K562 (cell line): ENCODE data around the gene ADGRL3. TPM values are rescaled to one million over a fixed set of nuclear protein-coding genes. Genes with fewer than 3 reads are reported as not detected.

ENCODE experiments used
- ATAC-seq: fragments of 200-7000 bp; cut with Tn5 transposase; 3 replicates; pipeline ENCODE4 v1.9.1; 2020; ENCODE audit warnings: moderate library complexity
- BruUV-seq: library from RNA; stranded (reverse); fragments of 400-500 nt; replicated peaks from 2 replicates; lab custom pipeline; 2021; lab: Mats Ljungman, UMichigan
- CTCF ChIA-PET: fragments of 300-600 bp; formaldehyde crosslinking; extraction: SDS; loops from one replicate; lab custom pipeline; 2021; ENCODE audit warnings: low intra/inter-chr PET ratio; lab: Yijun Ruan, JAX
- POLR2A ChIA-PET: fragments of 300-600, 350-650 bp; sonication (Branson Sonifier 250); formaldehyde crosslinking; extraction: SDS; loops from one replicate; lab custom pipeline; 2021; ENCODE audit warnings: antibody characterized with exemption, inconsistent platforms; lab: Yijun Ruan, JAX
- DNase-seq, 4 experiments: peaks; one replicate each; pipeline versions ENCODE4 v3.0.0 to v3.0.0-alpha.2; 2011 to 2018; ENCODE audit warnings: low spot score in 3 of 4, mixed read lengths in 3 of 4; ENCODE audit errors: extremely low read depth in 1 of 4
- FAIRE-seq: peaks from 2 replicates; lab custom pipeline; 2011; peaks lifted over from hg19 to GRCh38; lab: Jason Lieb, UNC
- H2AFZ ChIP-seq: 2 replicates; pipeline ENCODE4 v1.6.0; 2011; ENCODE audit warnings: low read depth, low read length, control low read depth, inconsistent platforms
- H3K27ac ChIP-seq: fragments of 200-600 bp; 3 replicates; pipeline ENCODE4 v1.8.0; 2011; ENCODE audit warnings: low read depth, mild to moderate bottlenecking, control low read depth, inconsistent platforms, low read length, moderate library complexity, mixed read lengths; ENCODE audit errors: extremely low read depth
- H3K27me3 ChIP-seq, 2 experiments: fragments of 300-600 bp in 1 of 2; 2 replicates in 1 of 2; 3 replicates in 1 of 2; pipeline versions ENCODE4 v1.6.0 to v1.8.0; 2011; ENCODE audit warnings: inconsistent platforms in 2 of 2, low read length in 2 of 2, mild to moderate bottlenecking in 1 of 2, mixed read lengths in 1 of 2, moderate library complexity in 1 of 2; ENCODE audit not compliant: control insufficient read depth in 2 of 2, insufficient read depth in 2 of 2
- H3K36me3 ChIP-seq: fragments of 300-600 bp; 3 replicates; pipeline ENCODE4 v1.8.0; 2011; ENCODE audit warnings: mild to moderate bottlenecking, low read length, inconsistent platforms; ENCODE audit not compliant: control insufficient read depth, insufficient read depth
- H3K4me1 ChIP-seq, 2 experiments: fragments of 200-600 bp in 1 of 2; replicated peaks in 1 of 2; 2 replicates in 1 of 2; 3 replicates in 1 of 2; pipeline versions ENCODE4 v1.5.1 to v1.8.0; 2011; ENCODE audit warnings: inconsistent platforms in 2 of 2, low read length in 2 of 2, mild to moderate bottlenecking in 1 of 2, mixed read lengths in 1 of 2, moderate library complexity in 1 of 2; ENCODE audit not compliant: control insufficient read depth in 2 of 2, insufficient read depth in 2 of 2
- H3K4me2 ChIP-seq: 2 replicates; pipeline ENCODE4 v1.6.1; 2011; ENCODE audit warnings: low read length, control low read depth, inconsistent platforms, mixed read lengths; ENCODE audit not compliant: insufficient read depth
- H3K4me3 ChIP-seq: fragments of 200-600 bp; sonication (generic), shearing (Covaris generic); 2 replicates; pipeline ENCODE4 v1.5.1; 2016; ENCODE audit warnings: control low read depth, inconsistent platforms
- H3K79me2 ChIP-seq: fragments of 200-600 bp; 3 replicates; pipeline ENCODE4 v1.8.0; 2011; ENCODE audit warnings: low read length, inconsistent platforms; ENCODE audit not compliant: control insufficient read depth, insufficient read depth
- H3K9ac ChIP-seq, 2 experiments: 2 replicates each; pipeline versions ENCODE4 v1.6.0 to v1.6.1; 2011; ENCODE audit warnings: low read depth in 2 of 2, low read length in 2 of 2, control low read depth in 1 of 2, inconsistent platforms in 1 of 2, mild to moderate bottlenecking in 1 of 2, mixed read lengths in 1 of 2; ENCODE audit not compliant: insufficient read depth in 1 of 2
- H3K9me1 ChIP-seq: one replicate; pipeline ENCODE4 v1.6.0; 2011; ENCODE audit warnings: inconsistent platforms, mild to moderate bottlenecking, low read length, moderate library complexity; ENCODE audit not compliant: control insufficient read depth, insufficient read depth
- H3K9me3 ChIP-seq: replicated peaks from 2 replicates; pipeline ENCODE4 v1.5.1; 2011; ENCODE audit warnings: low read depth, low read length, inconsistent platforms; ENCODE audit not compliant: control insufficient read depth, insufficient read depth
- H4K20me1 ChIP-seq: replicated peaks from 2 replicates; pipeline ENCODE4 v1.6.1; 2011; ENCODE audit warnings: low read length, inconsistent platforms, mixed read lengths; ENCODE audit not compliant: control insufficient read depth, insufficient read depth
- CREBBP ChIP-seq: IDR thresholded peaks from one replicate; pipeline ENCODE4 v1.6.1; 2012; ENCODE audit warnings: low read depth, mild to moderate bottlenecking, control low read depth, inconsistent platforms, low read length
- ETV1 ChIP-seq: fragments of 450-650 bp; conservative IDR thresholded peaks from 2 replicates; pipeline ENCODE4 v1.6.1; 2016; ENCODE audit warnings: missing genetic modification characterization, control low read depth, low read depth, missing compliant biosample characterization
- FOXP1 ChIP-seq: sonication (generic); formaldehyde crosslinking; IDR thresholded peaks from 2 replicates; pipeline ENCODE4 v1.8.0; 2022; ENCODE audit warnings: mild to moderate bottlenecking, missing genetic modification reagents
- LARP7 ChIP-seq: fragments of 450-650 bp; IDR thresholded peaks from 2 replicates; pipeline ENCODE4 v1.6.1; 2016
- NCOA4 ChIP-seq: fragments of 450-650 bp; IDR thresholded peaks from 2 replicates; pipeline ENCODE4 v1.6.1; 2018; ENCODE audit warnings: mild to moderate bottlenecking; ENCODE audit not compliant: partially characterized antibody
- SFPQ ChIP-seq: fragments of 200-400 bp; formaldehyde crosslinking; IDR thresholded peaks from 2 replicates; pipeline ENCODE4 v1.6.1; 2017; ENCODE audit warnings: mild to moderate bottlenecking, low read depth, low read length, moderate library complexity
- SPI1 ChIP-seq: IDR thresholded peaks from 2 replicates; pipeline ENCODE4 v1.6.1; 2011; ENCODE audit warnings: low read depth, low read length, control low read depth, borderline replicate concordance
- SUPT5H ChIP-seq: fragments of 450-650 bp; IDR thresholded peaks from 2 replicates; pipeline ENCODE4 v1.6.1; 2016
- TAF1 ChIP-seq: IDR thresholded peaks from 2 replicates; pipeline ENCODE4 v1.6.1; 2011; ENCODE audit warnings: mild to moderate bottlenecking, low read length, moderate library complexity; ENCODE audit not compliant: insufficient read depth, control insufficient read depth, severe bottlenecking; ENCODE audit errors: extremely low read depth
- THAP7 ChIP-seq: fragments of 250-450 bp; sonication (Bioruptor Pico); IDR thresholded peaks from 2 replicates; pipeline ENCODE4 v1.5.0; 2021
- TRIM28 ChIP-seq: fragments of 450-650 bp; IDR thresholded peaks from 2 replicates; pipeline ENCODE4 v1.6.1; 2017
- ZBTB49 ChIP-seq: sonication (generic); formaldehyde crosslinking; IDR thresholded peaks from 2 replicates; pipeline ENCODE4 v1.8.0; 2022; ENCODE audit warnings: missing genetic modification reagents, mild to moderate bottlenecking, borderline replicate concordance
- ZNF133 ChIP-seq: fragments of 250-450 bp; sonication (Bioruptor Pico); IDR thresholded peaks from 2 replicates; pipeline ENCODE4 v1.4.0; 2020; ENCODE audit warnings: mild to moderate bottlenecking
- WGBS: fragments of 100-300 bp; shearing (Covaris generic); methylation state at CpG from one replicate; pipeline ENCODE4 v1.1.6; 2016; ENCODE audit warnings: low coverage, mixed read lengths; ENCODE audit not compliant: insufficient coverage; ENCODE audit errors: missing lambda C conversion rate; 5-methylcytosine and 5-hydroxymethylcytosine counted together
- in situ Hi-C: fragments of 300-500 bp; cut with MboI; formaldehyde crosslinking; loops from 4 replicates; pipeline ENCODE4 v1.15.0; 2018; ENCODE audit warnings: inconsistent platforms, mixed read lengths
- intact Hi-C: fragments of 100-400 bp; cut with micrococcal nuclease; formaldehyde crosslinking; loops from 2 replicates; pipeline ENCODE4 v1.14.2; 2022
- polyA plus RNA-seq, 8 experiments: library from polyadenylated mRNA; depleted of rRNA in 4 of 8; stranded (reverse) in 5 of 8; unstranded in 3 of 8; fragments of >200 nt; fragmentation: Nextera tagmentation in 2 of 8; fragmentation: Illumina TruSeq in 1 of 8; extraction: Ambion mirVana in 2 of 8; extraction: Trizol in 1 of 8; gene quantifications; 2 replicates each; pipeline versions ENCODE4 v1.2.1 to v1.2.3, GENCODE V29; 2011 to 2014; ENCODE audit warnings: inconsistent platforms in 1 of 8, missing spikeins in 1 of 8
- total RNA-seq, 7 experiments: library from RNA; depleted of rRNA in 6 of 7; stranded (reverse); fragments of >200 nt in 6 of 7; fragmentation: Illumina TruSeq in 2 of 7; extraction: Trizol in 2 of 7; gene quantifications; 2 replicates each; pipeline versions ENCODE4 v1.2.1 to v1.2.3, GENCODE V29; 2011 to 2021; ENCODE audit warnings: low replicate concordance in 1 of 7

The ADGRL3 gene
- total and polyA plus RNA-seq, 9 of the 15 experiments (the other 6 are each of a cell fraction or from before 2014, with no cell fraction given): 0.03 to 0.14 (median 0.04) TPM; not detected in 2

GRCh38 chr4:61923179-61923578, 723.1 kb downstream of the ADGRL3 start:
- no peaks in the 10 kb centered on the region for H3K27me3 ChIP-seq
- intact Hi-C loops: no loop called here
- no peak overlapping the region for H2AFZ ChIP-seq
- in situ Hi-C loops: no loop called here
- no peak for ATAC-seq
- H3K27ac ChIP-seq: no peak overlapping the region
- no peaks in the 10 kb centered on the region for H3K4me1 ChIP-seq
- no peak for FAIRE-seq
- no peaks in the 10 kb centered on the region for H3K79me2 ChIP-seq
- WGBS: 0% methylated on average over 3 of the region's 3 CpGs
- H3K9ac ChIP-seq: no peak overlapping the region
- no peak for TF ChIP-seq ETV1
- no peak for TF ChIP-seq TAF1
- no peak for TF ChIP-seq THAP7
- H3K4me2 ChIP-seq: no peak overlapping the region
- ChIA-PET CTCF (no interaction called here), POLR2A (no interaction called here)
- H3K9me1 ChIP-seq: no peaks in the 10 kb centered on the region
- no peak for DNase-seq
- H4K20me1 ChIP-seq: no peaks in the 10 kb centered on the region
- BruUV-seq: no TSS peak
- H3K36me3 ChIP-seq: no peaks in the 10 kb centered on the region
- no peak overlapping the region for H3K4me3 ChIP-seq
- H3K9me3 ChIP-seq: no peaks in the 10 kb centered on the region; the same call in 1 of the 2 replicates

GRCh38 chr4:61924131-61924530, 724.0 kb downstream of the ADGRL3 start:
- in situ Hi-C loops (no loop called here), intact Hi-C loops (no loop called here)
- Histone ChIP-seq H3K27me3 (no peaks in the 10 kb centered on the region), H3K9me3 (no peaks in the 10 kb centered on the region; the same call in 1 of the 2 replicates), H2AFZ (no peak overlapping the region), H3K9ac (no peak overlapping the region), H3K4me1 (no peaks in the 10 kb centered on the region), H4K20me1 (no peaks in the 10 kb centered on the region), H3K27ac (no peak overlapping the region), H3K79me2 (no peaks in the 10 kb centered on the region), H3K9me1 (no peaks in the 10 kb centered on the region), H3K4me2 (no peak overlapping the region), H3K4me3 (no peak overlapping the region), H3K36me3 (no peaks in the 10 kb centered on the region)
- DNase-seq: no peak
- BruUV-seq: no TSS peak
- 0% methylated on average over 1 of the region's 1 CpG for WGBS
- CTCF ChIA-PET: no interaction called here
- no peak for ATAC-seq
- FAIRE-seq: no peak
- POLR2A ChIA-PET: no interaction called here
- no peak for TF ChIP-seq SPI1
- TF ChIP-seq FOXP1 (CRISPR knock-in tag): no peak
- no peak for TF ChIP-seq NCOA4
- no peak for TF ChIP-seq SFPQ
- TF ChIP-seq ZNF133: no peak
- TF ChIP-seq ZBTB49 (CRISPR knock-in tag): no peak
- TF ChIP-seq LARP7: no peak
- no peak for TF ChIP-seq CREBBP
- no peak for TF ChIP-seq TRIM28
- no peak for TF ChIP-seq SUPT5H
